ENCODE data around the gene DLX2. TPM values are rescaled to one million over a fixed set of nuclear protein-coding genes. Genes with fewer than 3 reads are reported as not detected.

Gene DLX2
- total RNA-seq, 4 donors from 2014 or later = not detected

GRCh38 chr2:172058660-172059059, 44.0 kb downstream of the DLX2 start:
- ATAC-seq = no peak
- 93 to 97% methylated on average over 5 of the region's 5 CpGs for WGBS, 2 donors (ENCODE audit: low coverage in 1 of 2)
- TF ChIP-seq POLR2A (IDR thresholded peaks at IDR 0.05) (no peak), POLR2AphosphoS5 (IDR thresholded peaks at IDR 0.05) (no peak), EP300 (IDR thresholded peaks at IDR 0.05) (no peak)
- TF ChIP-seq, protein P1, sequence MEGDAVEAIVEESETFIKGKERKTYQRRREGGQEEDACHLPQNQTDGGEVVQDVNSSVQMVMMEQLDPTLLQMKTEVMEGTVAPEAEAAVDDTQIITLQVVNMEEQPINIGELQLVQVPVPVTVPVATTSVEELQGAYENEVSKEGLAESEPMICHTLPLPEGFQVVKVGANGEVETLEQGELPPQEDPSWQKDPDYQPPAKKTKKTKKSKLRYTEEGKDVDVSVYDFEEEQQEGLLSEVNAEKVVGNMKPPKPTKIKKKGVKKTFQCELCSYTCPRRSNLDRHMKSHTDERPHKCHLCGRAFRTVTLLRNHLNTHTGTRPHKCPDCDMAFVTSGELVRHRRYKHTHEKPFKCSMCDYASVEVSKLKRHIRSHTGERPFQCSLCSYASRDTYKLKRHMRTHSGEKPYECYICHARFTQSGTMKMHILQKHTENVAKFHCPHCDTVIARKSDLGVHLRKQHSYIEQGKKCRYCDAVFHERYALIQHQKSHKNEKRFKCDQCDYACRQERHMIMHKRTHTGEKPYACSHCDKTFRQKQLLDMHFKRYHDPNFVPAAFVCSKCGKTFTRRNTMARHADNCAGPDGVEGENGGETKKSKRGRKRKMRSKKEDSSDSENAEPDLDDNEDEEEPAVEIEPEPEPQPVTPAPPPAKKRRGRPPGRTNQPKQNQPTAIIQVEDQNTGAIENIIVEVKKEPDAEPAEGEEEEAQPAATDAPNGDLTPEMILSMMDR (IDR thresholded peaks at IDR 0.05) = no peak
- Histone ChIP-seq H3K27me3 (no peaks in the 10 kb centered on the region), H3K36me3 (peaks cover 0 to 8% of the 10 kb centered on the region in 2 donors), H3K27ac (no peak overlapping the region), H3K4me1 (no peaks in the 10 kb centered on the region), H3K4me3 (no peak overlapping the region), H3K9me3 (no peaks in the 10 kb centered on the region)

DNA sequence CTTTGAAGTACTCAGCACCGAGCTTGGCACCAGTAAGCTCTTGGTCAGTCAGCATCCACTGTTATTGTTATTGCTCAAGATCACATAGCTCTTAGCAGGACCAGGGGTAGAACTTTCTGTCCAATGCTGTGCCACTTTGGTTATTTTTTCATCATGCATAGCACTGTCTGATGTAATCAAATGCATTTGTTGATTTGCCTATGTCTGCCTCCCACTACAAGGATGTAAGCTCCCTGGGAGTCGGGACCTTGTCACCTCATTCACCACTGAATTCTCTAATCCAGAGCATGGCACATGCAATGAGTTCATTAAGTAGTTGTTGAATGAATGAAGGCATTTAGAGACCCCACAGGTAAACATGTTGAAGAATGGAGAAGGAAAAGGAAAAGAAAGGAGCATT, 46.4 kb downstream of the DLX2 start:
- no peaks in the 10 kb centered on the region for H3K27me3 ChIP-seq
- H3K9me3 ChIP-seq = no peaks in the 10 kb centered on the region
- TF ChIP-seq POLR2AphosphoS5 (IDR thresholded peaks at IDR 0.05) (no peak), POLR2A (IDR thresholded peaks at IDR 0.05) (no peak), EP300 (IDR thresholded peaks at IDR 0.05) (no peak)
- TF ChIP-seq, protein P1 (IDR thresholded peaks at IDR 0.05) = no peak
- no peak overlapping the region for H3K4me3 ChIP-seq
- no peaks in the 10 kb centered on the region for H3K4me1 ChIP-seq
- H3K27ac ChIP-seq = no peak overlapping the region
- ATAC-seq = no peak
- 77 to 83% methylated on average over 1 to 2 of the region's 2 CpGs for WGBS, 2 donors (ENCODE audit: low coverage in 1 of 2)
- H3K36me3 ChIP-seq = no peaks in the 10 kb centered on the region

DNA sequence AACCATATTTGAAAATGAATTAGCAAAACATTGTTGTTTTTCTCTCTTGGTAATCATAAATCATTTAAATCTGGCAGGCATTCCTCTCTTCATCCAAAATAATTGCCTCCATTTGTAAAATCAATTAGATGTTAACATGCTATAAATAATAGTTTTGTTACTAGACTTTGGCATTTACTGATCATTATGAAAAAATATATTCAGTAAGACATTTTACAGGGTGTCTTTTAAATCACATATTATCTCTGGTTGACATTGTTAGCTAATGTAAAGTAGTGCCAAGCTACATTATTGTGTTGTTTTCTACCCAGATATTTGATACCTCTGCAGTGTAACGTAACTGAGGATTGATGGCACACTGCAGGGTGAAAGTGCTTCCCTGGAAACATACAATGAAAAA, 49.2 kb downstream of the DLX2 start:
- no peaks in the 10 kb centered on the region for H3K9me3 ChIP-seq
- WGBS, 2 donors (ENCODE audit: low coverage in 1 of 2) = 75 to 87% methylated on average over 1 of the region's 1 CpG
- ATAC-seq = no peak
- H3K4me1 ChIP-seq = no peaks in the 10 kb centered on the region
- H3K4me3 ChIP-seq = no peak overlapping the region
- H3K27ac ChIP-seq = no peak overlapping the region
- TF ChIP-seq POLR2AphosphoS5 (IDR thresholded peaks at IDR 0.05) = no peak
- TF ChIP-seq EP300 (IDR thresholded peaks at IDR 0.05) = no peak
- no peak for TF ChIP-seq POLR2A (IDR thresholded peaks at IDR 0.05)
- TF ChIP-seq, protein P1 (IDR thresholded peaks at IDR 0.05) = no peak
- H3K27me3 ChIP-seq = no peaks in the 10 kb centered on the region
- no peaks in the 10 kb centered on the region for H3K36me3 ChIP-seq

DNA sequence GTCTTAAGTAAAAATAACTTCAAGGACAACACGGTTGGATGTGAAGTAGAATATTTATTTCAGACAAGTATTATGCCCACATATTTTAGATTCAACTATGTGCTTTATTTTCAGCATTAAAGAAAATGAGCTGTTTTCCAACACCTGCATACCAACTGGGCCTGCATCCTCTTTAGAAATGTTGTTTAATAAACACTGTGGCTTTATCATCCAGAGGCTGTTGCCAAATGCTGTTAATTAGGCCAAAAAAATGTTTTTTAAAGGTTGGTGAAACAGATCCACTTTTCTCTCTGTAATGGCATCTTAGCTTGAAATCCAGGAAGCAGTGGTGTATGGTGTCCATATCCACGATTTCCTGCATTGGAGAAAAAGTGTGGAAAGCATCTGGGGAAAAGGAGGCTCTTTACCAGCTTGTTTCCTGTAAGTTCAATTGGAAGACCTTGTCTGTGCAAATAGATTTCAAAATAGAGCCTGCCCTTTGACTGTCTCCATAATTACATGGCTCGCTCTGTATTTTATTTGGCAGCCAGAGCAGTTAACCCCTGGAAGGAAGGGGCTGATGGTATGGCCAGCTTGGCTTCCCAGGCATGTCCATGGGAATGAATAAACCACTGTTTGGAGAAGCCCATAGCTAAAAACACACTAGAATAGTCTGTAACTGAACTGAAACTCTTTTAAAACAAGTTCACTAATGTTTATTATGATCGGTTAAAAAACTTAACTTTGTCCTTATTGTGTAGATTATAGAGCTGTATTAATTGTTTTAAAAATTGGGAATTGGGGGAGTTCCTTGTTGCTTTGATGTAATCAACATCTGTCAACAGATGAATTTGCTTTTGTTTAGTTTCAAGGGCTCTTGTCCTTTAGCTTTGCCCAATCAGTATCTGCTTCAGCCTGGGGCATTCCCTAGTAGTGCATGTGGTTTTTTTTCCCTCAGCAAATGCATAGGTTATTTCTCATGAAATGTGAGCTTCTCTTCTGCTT, 50.4 kb downstream of the DLX2 start:
- Histone ChIP-seq H3K4me3 (no peak overlapping the region), H3K9me3 (no peaks in the 10 kb centered on the region), H3K36me3 (no peaks in the 10 kb centered on the region), H3K27ac (no peak overlapping the region), H3K4me1 (no peaks in the 10 kb centered on the region), H3K27me3 (no peaks in the 10 kb centered on the region)
- TF ChIP-seq POLR2AphosphoS5 (IDR thresholded peaks at IDR 0.05) (no peak), POLR2A (IDR thresholded peaks at IDR 0.05) (no peak), EP300 (IDR thresholded peaks at IDR 0.05) (no peak)
- TF ChIP-seq, protein P1 (IDR thresholded peaks at IDR 0.05) = no peak
- ATAC-seq = no peak
- 45 to 81% methylated on average over 4 of the region's 4 CpGs for WGBS, 2 donors (ENCODE audit: low coverage in 1 of 2)

Measured in gastroesophageal sphincter (tissue), 4 donors.